Astrocyte (in vitro differentiated cells and primary cell): ENCODE data around the gene ANKRD29.

ENCODE experiments used
- CTCF ChIP-seq: IDR thresholded peaks from 2 replicates; pipeline ENCODE4 v1.5.1; 2011; ENCODE audit warnings: low read depth, mild to moderate bottlenecking, inconsistent platforms, low read length, moderate library complexity; ENCODE audit not compliant: insufficient read depth
- EZH2 ChIP-seq: IDR thresholded peaks from 2 replicates; pipeline ENCODE4 v1.6.1; 2012; ENCODE audit warnings: mild to moderate bottlenecking, low read length, inconsistent platforms; ENCODE audit not compliant: insufficient read depth

DNA sequence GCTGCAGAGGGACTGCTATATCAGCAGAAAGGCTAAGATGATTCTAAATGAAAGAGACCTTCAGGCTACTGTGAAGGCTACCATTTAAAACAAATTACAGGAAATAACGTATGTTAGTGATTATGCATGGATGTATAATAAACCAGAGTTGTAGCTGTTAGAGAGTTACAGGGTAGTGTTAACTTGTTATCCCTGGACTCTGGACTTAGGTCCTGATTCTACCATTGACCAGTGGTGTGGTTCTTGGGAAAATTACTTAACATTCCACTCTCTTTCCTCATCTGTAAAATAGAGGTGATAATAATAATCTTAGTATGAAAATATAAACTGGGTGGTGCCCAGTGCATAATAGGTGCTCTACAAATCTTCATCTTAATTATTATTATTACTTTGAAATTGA lies 48.7 kb upstream of the ANKRD29 start:
- no peak for TF ChIP-seq CTCF
- no peak for TF ChIP-seq EZH2
